Gastrocnemius medialis (tissue), 4 donors: ENCODE results near the gene PTCD3. TPM values are rescaled to one million over a fixed set of nuclear protein-coding genes. Genes with fewer than 3 reads are reported as not detected.
A peak's percentile ranks its signal among the peaks of the same experiment; 100 is the strongest.

Experiments
- ATAC-seq, 2 donors: fragments of 150-250 bp; one replicate each; pipeline ENCODE4 v1.9.1; 2016
- DNase-seq, 2 donors: peaks; one replicate each; pipeline ENCODE4 v3.0.0-alpha.2; 2019
- H3K27ac ChIP-seq, 4 donors: fragments of 200-600 bp; sonication (generic); 1 replicate in 1 of 4; 2 replicates in 3 of 4; pipeline ENCODE4 v1.5.1; 2016 to 2018; ENCODE audit warnings: mild to moderate bottlenecking in 2 of 4, moderate library complexity in 1 of 4
- H3K27me3 ChIP-seq, 3 donors: fragments of 200-600 bp; sonication (generic) in 2 of 3; 1 replicate in 1 of 3; 2 replicates in 2 of 3; pipeline versions ENCODE4 v1.5.1 to v1.6.0; 2016 to 2019; ENCODE audit warnings: mild to moderate bottlenecking in 1 of 3, moderate library complexity in 1 of 3
- H3K36me3 ChIP-seq, 2 donors: fragments of 200-600 bp; sonication (generic) in 1 of 2; one replicate each; pipeline ENCODE4 v1.5.1; 2017 to 2018
- H3K4me1 ChIP-seq, 2 donors: fragments of 200-600 bp; sonication (generic) in 1 of 2; one replicate each; pipeline ENCODE4 v1.5.1; 2016 to 2017; ENCODE audit warnings: mild to moderate bottlenecking in 2 of 2
- H3K4me3 ChIP-seq, 4 donors: fragments of 200-600 bp; sonication (generic) in 3 of 4; 1 replicate in 1 of 4; 2 replicates in 3 of 4; pipeline ENCODE4 v1.5.1; 2016 to 2019; ENCODE audit warnings: mild to moderate bottlenecking in 2 of 4
- H3K9me3 ChIP-seq, 3 donors: fragments of 200-600 bp; sonication (generic) in 2 of 3; 1 replicate in 1 of 3; 2 replicates in 2 of 3; pipeline ENCODE4 v1.5.1; 2016 to 2019
- CTCF ChIP-seq, 5 experiments: fragments of 450-650 bp in 3 of 5; fragments of 200-600 bp in 2 of 5; sonication (generic) in 2 of 5; IDR thresholded peaks in 4 of 5; conservative IDR thresholded peaks in 1 of 5; 1 replicate in 4 of 5; 2 replicates in 1 of 5; pipeline ENCODE4 v1.5.1; 2016 to 2019; ENCODE audit warnings: antibody characterized with exemption in 5 of 5, mild to moderate bottlenecking in 3 of 5, moderate library complexity in 3 of 5
- POLR2A ChIP-seq, 2 donors: fragments of 450-650 bp; IDR thresholded peaks; one replicate each; pipeline ENCODE4 v1.6.1; 2017; ENCODE audit warnings: antibody characterized with exemption in 2 of 2, mild to moderate bottlenecking in 2 of 2, moderate library complexity in 2 of 2
- in situ Hi-C, 4 donors: fragments of 200-750 bp; cut with MboI; loops; one replicate each; pipeline versions ENCODE4 v1.15.0 to v1.8.0; 2017; ENCODE audit warnings: low sequenced_read_pairs in 4 of 4
- intact Hi-C: fragments of 100-400 bp; cut with DNase I; formaldehyde crosslinking; loops from one replicate; pipeline ENCODE4 v1.15.1; 2023; ENCODE audit warnings: low total_unique reads
- total RNA-seq, 4 donors: library from RNA; depleted of rRNA; stranded (reverse); fragments of >200 nt; gene quantifications; one replicate each; pipeline versions ENCODE4 v1.1.0 to v1.2.3, GENCODE V29; 2016

Gene PTCD3
- total RNA-seq, 4 donors from 2014 or later: 55.5 to 111 (median 68.2) TPM

GRCh38 chr2:86065512-86065911 is 40.5 kb upstream of the PTCD3 start:
- H3K9me3 ChIP-seq: no peaks in the 10 kb centered on the region
- TF ChIP-seq CTCF (IDR thresholded peaks at IDR 0.05 in 4 of 5, conservative IDR thresholded peaks at IDR 0.05 in 1 of 5) (no peak), POLR2A (IDR thresholded peaks at IDR 0.05) (no peak)
- ATAC-seq (no peak), DNase-seq (no peak)
- peaks cover 11 to 26% of the 10 kb centered on the region in 2 donors for H3K4me1 ChIP-seq
- peak overlapping the region; percentile 81 to 91 (median 87) for H3K27ac ChIP-seq
- H3K4me3 ChIP-seq: no peak overlapping the region
- peaks cover 0 to 49% of the 10 kb centered on the region in 2 donors for H3K36me3 ChIP-seq
- no peaks in the 10 kb centered on the region for H3K27me3 ChIP-seq
- intact Hi-C loops: loop anchor here (5.0 kb wide), 1 partner anchor 323 kb away; no protein-coding TSS in a partner anchor
- in situ Hi-C loops: no loop called here

- no peak for DNase-seq
- no peak for ATAC-seq
- H3K4me3 ChIP-seq: no peak overlapping the region
- in situ Hi-C loops: no loop called here
- peaks cover 0 to 48% of the 10 kb centered on the region in 2 donors for H3K36me3 ChIP-seq
- peaks cover 11 to 26% of the 10 kb centered on the region in 2 donors for H3K4me1 ChIP-seq
- no peaks in the 10 kb centered on the region for H3K27me3 ChIP-seq
- no peaks in the 10 kb centered on the region for H3K9me3 ChIP-seq
- intact Hi-C loops: loop anchor here (2.0 to 5.0 kb wide), 2 partner anchors 29 to 324 kb away; no protein-coding TSS in a partner anchor
- TF ChIP-seq CTCF (IDR thresholded peaks at IDR 0.05 in 4 of 5, conservative IDR thresholded peaks at IDR 0.05 in 1 of 5) (no peak), POLR2A (IDR thresholded peaks at IDR 0.05) (no peak)
- peak overlapping the region; percentile 81 to 91 (median 87) for H3K27ac ChIP-seq
These were observed 39.9 kb upstream of the PTCD3 start for GRCh38 chr2:86066007-86066578.

GRCh38 chr2:86066915-86067314 is 39.1 kb upstream of the PTCD3 start:
- Histone ChIP-seq H3K27me3 (no peaks in the 10 kb centered on the region), H3K9me3 (no peaks in the 10 kb centered on the region), H3K27ac (peak overlapping the region; percentile 81 to 91 (median 87)), H3K4me3 (no peak overlapping the region), H3K4me1 (peaks cover 17 to 31% of the 10 kb centered on the region in 2 donors), H3K36me3 (peaks cover 0 to 42% of the 10 kb centered on the region in 2 donors)
- TF ChIP-seq CTCF (IDR thresholded peaks at IDR 0.05 in 4 of 5, conservative IDR thresholded peaks at IDR 0.05 in 1 of 5): no peak
- no peak for TF ChIP-seq POLR2A (IDR thresholded peaks at IDR 0.05)
- intact Hi-C loops: loop anchor here (2.0 to 5.0 kb wide), 2 partner anchors 30 to 325 kb away; no protein-coding TSS in a partner anchor
- no peak for ATAC-seq
- in situ Hi-C loops: no loop called here
- no peak for DNase-seq

GRCh38 chr2:86068136-86068588 is 37.9 kb upstream of the PTCD3 start:
- H3K27ac ChIP-seq: peak overlapping the region; percentile 81 to 91 (median 87)
- in situ Hi-C loops: no loop called here
- ATAC-seq: peak; percentile 83 to 85

More at GRCh38 chr2:86068136-86068588, 37.9 kb upstream of the PTCD3 start:
- no peaks in the 10 kb centered on the region for H3K27me3 ChIP-seq
- TF ChIP-seq POLR2A (IDR thresholded peaks at IDR 0.05) (peak; percentile 17 to 33), CTCF (IDR thresholded peaks at IDR 0.05 in 4 of 5, conservative IDR thresholded peaks at IDR 0.05 in 1 of 5) (no peak)
- H3K36me3 ChIP-seq: peaks cover 0 to 40% of the 10 kb centered on the region in 2 donors
- no peak overlapping the region for H3K4me3 ChIP-seq
- intact Hi-C loops: loop anchor here (2.0 to 5.0 kb wide), 2 partner anchors 179 to 326 kb away; partner anchors contain the start of gene ST3GAL5
- no peaks in the 10 kb centered on the region for H3K9me3 ChIP-seq
- peaks cover 30 to 43% of the 10 kb centered on the region in 2 donors for H3K4me1 ChIP-seq
- peak; percentile 80 to 93 for DNase-seq
